Cardiac muscle cell (in vitro differentiated cells and primary cell): Measurements from ENCODE around the gene UBE2Z. TPM values are rescaled to one million over a fixed set of nuclear protein-coding genes. Genes with fewer than 3 reads are reported as not detected.
A peak's percentile ranks its signal among the peaks of the same experiment; 100 is the strongest.

Source experiments
- DNase-seq, 2 donors: peaks; one replicate each; pipeline versions ENCODE4 v3.0.0 to v3.0.0-alpha.2; 2010 to 2017; ENCODE audit warnings: low read depth in 1 of 2, low spot score in 1 of 2
- H3K27ac ChIP-seq: fragments of 200-600 bp; sonication (generic); 2 replicates; pipeline ENCODE4 v1.5.1; 2016
- H3K27me3 ChIP-seq: fragments of 200-600 bp; sonication (generic); 2 replicates; pipeline ENCODE4 v1.6.0; 2016; ENCODE audit warnings: control low read depth
- H3K36me3 ChIP-seq: fragments of 200-600 bp; sonication (generic); 2 replicates; pipeline ENCODE4 v1.5.1; 2016; ENCODE audit warnings: control low read depth
- H3K4me1 ChIP-seq: fragments of 200-600 bp; sonication (generic); 2 replicates; pipeline ENCODE4 v1.8.1; 2017; ENCODE audit warnings: low read depth, mild to moderate bottlenecking, mixed run types
- H3K4me3 ChIP-seq: fragments of 200-600 bp; sonication (generic); 2 replicates; pipeline ENCODE4 v1.5.1; 2016; ENCODE audit warnings: mild to moderate bottlenecking
- H3K9me3 ChIP-seq: fragments of 200-600 bp; sonication (generic); 2 replicates; pipeline ENCODE4 v1.5.1; 2017; ENCODE audit warnings: low read depth, mild to moderate bottlenecking, control low read depth
- polyA plus RNA-seq: library from polyadenylated mRNA; unstranded; fragments of >200 nt; fragmentation: Nextera tagmentation; extraction: Ambion mirVana; gene quantifications from 2 replicates; pipeline ENCODE4 v1.2.1, GENCODE V29; 2016
- total RNA-seq: library from RNA; depleted of rRNA; stranded (reverse); fragments of >200 nt; gene quantifications from 2 replicates; pipeline ENCODE4 v1.2.3, GENCODE V29; 2016
- TF ChIP-seq, protein P1 (sequence below): IDR thresholded peaks from 2 replicates; pipeline ENCODE4 v1.5.1; 2012; ENCODE audit warnings: low read depth, mild to moderate bottlenecking, low read length

UBE2Z gene
- total and polyA plus RNA-seq, 2 experiments from 2014 or later, result 54.1 to 61.7 TPM

DNA sequence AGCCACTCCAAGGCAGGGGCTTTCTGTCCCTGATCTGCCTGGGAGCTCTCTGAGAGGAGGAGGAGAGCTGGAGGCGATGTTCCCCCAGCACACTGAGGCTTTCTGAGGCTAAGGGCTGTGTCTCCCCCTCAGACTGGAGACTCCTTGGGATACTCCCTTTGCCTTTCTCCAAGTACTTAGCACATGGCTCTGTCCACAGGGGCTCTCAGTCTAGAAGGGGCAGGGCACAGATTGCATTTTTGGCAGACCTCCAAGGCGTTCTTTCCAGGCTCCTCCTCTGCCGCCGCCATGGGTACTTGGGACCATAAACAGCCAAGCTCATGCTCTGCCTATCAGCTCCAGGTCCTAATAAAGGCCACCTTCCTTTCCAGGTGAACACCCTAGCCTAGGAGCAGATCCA, 62.0 kb downstream of the UBE2Z start:
- no peaks in the 10 kb centered on the region for H3K9me3 ChIP-seq
- TF ChIP-seq, protein P1, sequence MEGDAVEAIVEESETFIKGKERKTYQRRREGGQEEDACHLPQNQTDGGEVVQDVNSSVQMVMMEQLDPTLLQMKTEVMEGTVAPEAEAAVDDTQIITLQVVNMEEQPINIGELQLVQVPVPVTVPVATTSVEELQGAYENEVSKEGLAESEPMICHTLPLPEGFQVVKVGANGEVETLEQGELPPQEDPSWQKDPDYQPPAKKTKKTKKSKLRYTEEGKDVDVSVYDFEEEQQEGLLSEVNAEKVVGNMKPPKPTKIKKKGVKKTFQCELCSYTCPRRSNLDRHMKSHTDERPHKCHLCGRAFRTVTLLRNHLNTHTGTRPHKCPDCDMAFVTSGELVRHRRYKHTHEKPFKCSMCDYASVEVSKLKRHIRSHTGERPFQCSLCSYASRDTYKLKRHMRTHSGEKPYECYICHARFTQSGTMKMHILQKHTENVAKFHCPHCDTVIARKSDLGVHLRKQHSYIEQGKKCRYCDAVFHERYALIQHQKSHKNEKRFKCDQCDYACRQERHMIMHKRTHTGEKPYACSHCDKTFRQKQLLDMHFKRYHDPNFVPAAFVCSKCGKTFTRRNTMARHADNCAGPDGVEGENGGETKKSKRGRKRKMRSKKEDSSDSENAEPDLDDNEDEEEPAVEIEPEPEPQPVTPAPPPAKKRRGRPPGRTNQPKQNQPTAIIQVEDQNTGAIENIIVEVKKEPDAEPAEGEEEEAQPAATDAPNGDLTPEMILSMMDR, result no peak
- H3K4me3 ChIP-seq, result no peak overlapping the region
- H3K27me3 ChIP-seq, result no peaks in the 10 kb centered on the region
- no peaks in the 10 kb centered on the region for H3K36me3 ChIP-seq
- DNase-seq, result peak; percentile 61 to 72
- H3K27ac ChIP-seq, result no peak overlapping the region
- peaks cover 23% of the 10 kb centered on the region for H3K4me1 ChIP-seq

DNA sequence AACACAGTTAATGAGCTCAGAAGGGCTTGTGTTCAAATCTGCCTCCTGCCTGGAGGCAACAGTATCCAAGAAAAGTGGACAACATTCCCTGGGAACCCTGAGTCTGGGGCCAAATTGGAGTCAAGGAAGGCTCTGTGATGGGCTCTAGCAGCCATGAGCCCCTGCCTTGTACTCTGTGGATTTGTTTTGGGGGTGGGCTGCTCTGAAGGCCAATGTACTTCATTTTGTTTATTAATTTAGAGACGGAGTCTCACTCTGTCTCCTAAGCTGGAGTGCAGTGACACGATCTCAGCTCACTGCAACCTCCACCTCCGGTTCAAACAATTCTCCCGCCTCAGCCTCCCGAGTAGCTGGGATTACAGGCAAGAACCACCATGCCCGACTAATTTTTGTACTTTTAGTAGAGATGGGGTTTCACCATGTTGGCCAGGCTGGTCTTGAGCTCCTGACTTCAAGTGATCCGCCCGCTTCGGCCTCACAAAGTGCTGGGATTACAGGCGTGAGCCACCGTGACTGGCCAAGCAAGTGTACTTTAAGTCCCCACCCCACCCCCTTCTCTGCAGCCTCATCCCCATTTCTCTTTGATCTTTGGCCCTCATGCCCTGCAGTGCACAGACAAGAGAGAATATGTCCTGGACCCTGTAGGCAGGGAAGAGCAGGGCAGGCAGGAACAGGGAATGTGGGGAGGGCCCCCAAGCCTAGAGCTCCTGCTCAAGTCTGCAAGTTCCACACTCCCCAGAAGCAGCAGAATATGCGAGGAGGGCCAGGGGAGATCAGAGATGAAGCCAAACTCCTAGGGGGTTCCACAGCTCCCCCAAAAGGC, 62.9 kb downstream of the UBE2Z start:
- Histone ChIP-seq H3K4me1 (peaks cover 23% of the 10 kb centered on the region), H3K36me3 (no peaks in the 10 kb centered on the region), H3K27me3 (no peaks in the 10 kb centered on the region), H3K9me3 (no peaks in the 10 kb centered on the region), H3K4me3 (no peak overlapping the region), H3K27ac (no peak overlapping the region)
- DNase-seq, result no peak
- TF ChIP-seq, protein P1, result no peak

DNA sequence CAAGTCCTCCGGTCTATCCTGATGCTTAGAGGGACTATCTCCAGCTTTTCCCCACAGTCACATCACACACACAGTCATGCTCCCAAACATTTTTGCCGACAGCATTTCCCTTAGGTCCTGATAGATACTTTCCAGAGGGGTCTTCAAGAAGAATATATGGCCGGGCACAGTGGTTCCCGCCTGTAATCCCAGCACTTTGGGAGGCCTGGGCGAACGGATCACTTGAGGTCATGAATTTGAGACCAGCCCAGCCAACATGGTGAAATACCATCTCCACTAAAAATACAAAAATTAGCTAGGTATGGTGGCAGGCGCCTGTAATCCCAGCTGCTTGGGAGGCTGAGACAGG, 64.5 kb downstream of the UBE2Z start:
- H3K36me3 ChIP-seq, result no peaks in the 10 kb centered on the region
- H3K27ac ChIP-seq, result peak overlapping the region; percentile 69
- H3K9me3 ChIP-seq, result no peaks in the 10 kb centered on the region
- no peak overlapping the region for H3K4me3 ChIP-seq
- peaks cover 23% of the 10 kb centered on the region for H3K4me1 ChIP-seq
- DNase-seq, result no peak
- H3K27me3 ChIP-seq, result no peaks in the 10 kb centered on the region
- TF ChIP-seq, protein P1, result no peak

DNA sequence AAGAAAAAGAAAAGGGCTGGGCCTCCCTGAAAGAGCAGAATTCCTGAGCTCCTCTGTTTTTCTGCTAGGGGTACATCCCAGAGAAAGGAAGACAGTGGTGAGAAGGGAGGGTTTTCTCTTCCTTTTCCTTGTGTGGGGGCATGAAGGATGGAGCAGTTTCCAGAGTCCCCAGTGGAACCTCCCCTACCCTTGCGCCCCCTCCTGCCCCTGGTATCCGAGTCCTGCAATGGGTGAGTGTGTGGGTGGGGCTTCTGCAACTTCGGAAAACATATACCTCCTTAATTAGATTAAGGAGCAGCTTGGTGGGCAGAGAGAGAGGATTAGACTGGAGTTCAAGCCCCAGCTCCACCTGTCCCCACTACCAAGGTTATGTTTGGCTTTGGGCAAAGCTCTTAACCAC, 65.6 kb downstream of the UBE2Z start:
- Histone ChIP-seq H3K4me1 (peaks cover 23% of the 10 kb centered on the region), H3K36me3 (no peaks in the 10 kb centered on the region), H3K4me3 (no peak overlapping the region), H3K9me3 (no peaks in the 10 kb centered on the region), H3K27ac (no peak overlapping the region), H3K27me3 (no peaks in the 10 kb centered on the region)
- DNase-seq, result no peak
- TF ChIP-seq, protein P1, result no peak

Other genes with a start within 250 kb of the UBE2Z start
- gene PRAC1, start 185.9 kb upstream of the UBE2Z start, total RNA-seq, result not detected in 2 replicates
- not detected in 2 replicates for gene PRAC1, start 185.9 kb upstream of the UBE2Z start, polyA plus RNA-seq
- not detected in 2 replicates for gene PRAC2, start 185.2 kb upstream of the UBE2Z start, total RNA-seq
- gene PRAC2, start 185.2 kb upstream of the UBE2Z start, polyA plus RNA-seq, result not detected in 2 replicates
- gene HOXB13, start 179.7 kb upstream of the UBE2Z start, total RNA-seq, result not detected in 2 replicates
- not detected in 2 replicates for gene HOXB13, start 179.7 kb upstream of the UBE2Z start, polyA plus RNA-seq
- 0.03 TPM in 1 of 2 replicates, not detected in the other for gene TTLL6, start 91.2 kb upstream of the UBE2Z start, total RNA-seq
- gene TTLL6, start 91.2 kb upstream of the UBE2Z start, polyA plus RNA-seq, result not detected in 2 replicates
- gene CALCOCO2, start 77.4 kb upstream of the UBE2Z start, total RNA-seq, result 23.8 and 35.3 TPM in 2 replicates
- 38.6 and 56.4 TPM in 2 replicates for gene CALCOCO2, start 77.4 kb upstream of the UBE2Z start, polyA plus RNA-seq
- gene ATP5MC1, start 15.6 kb upstream of the UBE2Z start, total RNA-seq, result 160 and 303 TPM in 2 replicates
- 455 and 810 TPM in 2 replicates for gene ATP5MC1, start 15.6 kb upstream of the UBE2Z start, polyA plus RNA-seq
- gene SNF8, start 36.4 kb downstream of the UBE2Z start, total RNA-seq, result 114 and 187 TPM in 2 replicates
- gene SNF8, start 36.4 kb downstream of the UBE2Z start, polyA plus RNA-seq, result 132 and 315 TPM in 2 replicates
- not detected in 2 replicates for gene GIP, start 60.2 kb downstream of the UBE2Z start, total RNA-seq
- 0.66 TPM in 1 of 2 replicates, not detected in the other for gene GIP, start 60.2 kb downstream of the UBE2Z start, polyA plus RNA-seq
- gene IGF2BP1, start 89.0 kb downstream of the UBE2Z start, total RNA-seq, result 55.1 and 74.0 TPM in 2 replicates
- gene IGF2BP1, start 89.0 kb downstream of the UBE2Z start, polyA plus RNA-seq, result 18.7 and 41.7 TPM in 2 replicates
- not detected in 2 replicates for gene B4GALNT2, start 224.4 kb downstream of the UBE2Z start, total RNA-seq
- not detected in 2 replicates for gene B4GALNT2, start 224.4 kb downstream of the UBE2Z start, polyA plus RNA-seq